Osteoblast (primary cell): ENCODE data around the gene SETD5. TPM values are rescaled to one million over a fixed set of nuclear protein-coding genes. Genes with fewer than 3 reads are reported as not detected.
A peak's percentile ranks its signal among the peaks of the same experiment; 100 is the strongest.

Source experiments
- DNase-seq: peaks from one replicate; pipeline ENCODE4 v3.0.0; 2011; ENCODE audit warnings: low spot score, mixed read lengths; ENCODE audit not compliant: insufficient read length; ENCODE audit errors: missing footprints
- H2AFZ ChIP-seq: 2 replicates; pipeline ENCODE4 v1.6.0; 2011; ENCODE audit warnings: mild to moderate bottlenecking, low read length
- H3K27ac ChIP-seq: 2 replicates; pipeline ENCODE4 v1.5.1; 2011; ENCODE audit warnings: mild to moderate bottlenecking, low read depth, low read length, moderate library complexity
- H3K27me3 ChIP-seq: 2 replicates; pipeline ENCODE4 v1.6.0; 2012; ENCODE audit warnings: mild to moderate bottlenecking, control low read depth, inconsistent platforms, low read length, moderate library complexity; ENCODE audit not compliant: insufficient read depth
- H3K36me3 ChIP-seq: 2 replicates; pipeline ENCODE4 v1.5.1; 2011; ENCODE audit warnings: mild to moderate bottlenecking, low read length, control low read depth, moderate library complexity; ENCODE audit not compliant: insufficient read depth
- H3K4me1 ChIP-seq: 2 replicates; pipeline ENCODE4 v1.5.1; 2011; ENCODE audit warnings: mild to moderate bottlenecking, low read length, control low read depth, moderate library complexity; ENCODE audit not compliant: insufficient read depth
- H3K4me2 ChIP-seq: 2 replicates; pipeline ENCODE4 v1.6.0; 2011; ENCODE audit warnings: mild to moderate bottlenecking, low read length; ENCODE audit not compliant: insufficient read depth
- H3K4me3 ChIP-seq: fragments of 200-600 bp; sonication (generic); 3 replicates; pipeline ENCODE4 v1.5.1; 2012; ENCODE audit warnings: mild to moderate bottlenecking, low read length, inconsistent platforms; ENCODE audit not compliant: insufficient read depth
- H3K79me2 ChIP-seq: 2 replicates; pipeline ENCODE4 v1.6.0; 2012; ENCODE audit warnings: mild to moderate bottlenecking, low read length, control low read depth, inconsistent platforms; ENCODE audit not compliant: insufficient read depth
- H3K9me3 ChIP-seq: 2 replicates; pipeline ENCODE4 v1.5.1; 2011; ENCODE audit warnings: low read depth, low read length, control low read depth
- H4K20me1 ChIP-seq: 2 replicates; pipeline ENCODE4 v1.6.0; 2012; ENCODE audit warnings: mild to moderate bottlenecking, low read length, control low read depth; ENCODE audit not compliant: insufficient read depth
- CTCF ChIP-seq: IDR thresholded peaks from 2 replicates; pipeline ENCODE4 v1.5.1; 2011; ENCODE audit warnings: mild to moderate bottlenecking, low read depth, low read length, moderate library complexity; ENCODE audit errors: extremely low read depth
- total RNA-seq: library from RNA; depleted of rRNA; stranded (reverse); fragments of >200 nt; gene quantifications from 2 replicates; pipeline ENCODE4 v1.2.3, GENCODE V29; 2012

The SETD5 gene
- total RNA-seq, 1 donor = 106 TPM

- Histone ChIP-seq H3K4me3 (no peak overlapping the region), H3K79me2 (no peaks in the 10 kb centered on the region), H3K4me1 (no peaks in the 10 kb centered on the region), H2AFZ (no peak overlapping the region), H3K36me3 (no peaks in the 10 kb centered on the region), H3K27ac (no peak overlapping the region), H4K20me1 (peaks cover 2% of the 10 kb centered on the region), H3K9me3 (no peaks in the 10 kb centered on the region), H3K27me3 (peaks cover 21% of the 10 kb centered on the region), H3K4me2 (no peak overlapping the region)
- no peak for TF ChIP-seq CTCF
- DNase-seq = no peak
Measured at GRCh38 chr3:9507586-9508578, 110.5 kb downstream of the SETD5 start.

DNA sequence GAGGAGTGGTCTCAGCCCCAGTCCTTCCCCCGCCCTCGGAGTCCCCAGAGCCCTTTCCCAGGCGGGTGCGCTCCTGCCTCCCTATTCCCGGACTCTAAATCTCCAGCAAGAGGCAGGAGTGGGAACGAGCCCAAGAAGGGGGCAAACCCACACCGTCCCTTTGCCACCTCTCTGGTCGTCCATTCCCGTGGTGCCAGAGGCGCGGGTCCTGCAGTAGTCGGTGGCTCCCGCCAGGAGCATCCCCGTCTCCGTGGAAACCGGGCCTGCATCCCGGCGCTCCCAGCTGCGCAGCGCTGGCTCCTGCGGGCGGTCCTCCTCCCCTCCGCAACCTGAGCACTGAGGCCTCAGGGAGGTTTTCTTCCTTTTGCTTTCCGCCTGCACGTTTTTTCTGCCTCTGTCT lies 111.4 kb downstream of the SETD5 start:
- Histone ChIP-seq H3K4me1 (no peaks in the 10 kb centered on the region), H3K9me3 (no peaks in the 10 kb centered on the region), H3K4me3 (no peak overlapping the region), H3K36me3 (no peaks in the 10 kb centered on the region), H4K20me1 (no peaks in the 10 kb centered on the region), H3K27me3 (peaks cover 21% of the 10 kb centered on the region), H3K27ac (no peak overlapping the region), H3K79me2 (no peaks in the 10 kb centered on the region), H2AFZ (no peak overlapping the region), H3K4me2 (no peak overlapping the region)
- no peak for DNase-seq
- no peak for TF ChIP-seq CTCF

- no peaks in the 10 kb centered on the region for H3K4me1 ChIP-seq
- H3K27ac ChIP-seq = no peak overlapping the region
- no peak overlapping the region for H3K4me2 ChIP-seq
- peak; percentile 74 for DNase-seq
- no peak overlapping the region for H3K4me3 ChIP-seq
- H3K27me3 ChIP-seq = peaks cover 23% of the 10 kb centered on the region
- H2AFZ ChIP-seq = no peak overlapping the region
- no peaks in the 10 kb centered on the region for H3K36me3 ChIP-seq
- no peaks in the 10 kb centered on the region for H4K20me1 ChIP-seq
- no peaks in the 10 kb centered on the region for H3K79me2 ChIP-seq
- no peaks in the 10 kb centered on the region for H3K9me3 ChIP-seq
- TF ChIP-seq CTCF = no peak
Measured at GRCh38 chr3:9512456-9513045, 115.1 kb downstream of the SETD5 start.

- Histone ChIP-seq H3K79me2 (no peaks in the 10 kb centered on the region), H3K27ac (no peak overlapping the region), H3K9me3 (no peaks in the 10 kb centered on the region), H3K4me1 (no peaks in the 10 kb centered on the region), H3K4me2 (no peak overlapping the region), H3K27me3 (peaks cover 9% of the 10 kb centered on the region), H4K20me1 (no peaks in the 10 kb centered on the region), H2AFZ (no peak overlapping the region), H3K36me3 (no peaks in the 10 kb centered on the region), H3K4me3 (no peak overlapping the region)
- DNase-seq = no peak
- TF ChIP-seq CTCF = no peak
Measured at GRCh38 chr3:9514306-9514705, 116.9 kb downstream of the SETD5 start.
